Measurements from ENCODE around the gene CDS2. TPM values are rescaled to one million over a fixed set of nuclear protein-coding genes. Genes with fewer than 3 reads are reported as not detected.

CDS2 gene
- total RNA-seq, 1 donor from 2014 or later = 24.5 TPM

- peak; percentile 55 for ATAC-seq
Measured at GRCh38 chr20:5153612-5154542, 27.1 kb downstream of the CDS2 start.

GRCh38 chr20:5154543-5154925 lies 27.7 kb downstream of the CDS2 start:
- no peak for ATAC-seq

- no peak for ATAC-seq
Measured at GRCh38 chr20:5155404-5155803, 28.6 kb downstream of the CDS2 start.

- ATAC-seq = no peak
Measured at GRCh38 chr20:5156675-5157448, 30.1 kb downstream of the CDS2 start.

GRCh38 chr20:5159928-5160327 lies 33.1 kb downstream of the CDS2 start:
- no peak for ATAC-seq

- no peak for ATAC-seq
Measured at GRCh38 chr20:5160882-5161281, 34.1 kb downstream of the CDS2 start.

- no peak for ATAC-seq
Measured at GRCh38 chr20:5161536-5162164, 34.8 kb downstream of the CDS2 start.

GRCh38 chr20:5164645-5165625 lies 38.1 kb downstream of the CDS2 start:
- ATAC-seq = no peak

- ATAC-seq = peak; percentile 72
Measured at GRCh38 chr20:5168651-5169396, 42.0 kb downstream of the CDS2 start.

GRCh38 chr20:5170341-5170740 lies 43.5 kb downstream of the CDS2 start:
- ATAC-seq = no peak

- ATAC-seq = no peak
Measured at GRCh38 chr20:5171064-5171789, 44.4 kb downstream of the CDS2 start.

- ATAC-seq = no peak
Measured at GRCh38 chr20:5171790-5172164, 45.0 kb downstream of the CDS2 start.

GRCh38 chr20:5172167-5172601 lies 45.4 kb downstream of the CDS2 start:
- ATAC-seq = no peak

GRCh38 chr20:5172903-5173463 lies 46.2 kb downstream of the CDS2 start:
- no peak for ATAC-seq

- no peak for ATAC-seq
Measured at GRCh38 chr20:5173751-5174150, 46.9 kb downstream of the CDS2 start.

GRCh38 chr20:5177071-5177470 lies 50.3 kb downstream of the CDS2 start:
- ATAC-seq = no peak

- ATAC-seq = no peak
Measured at GRCh38 chr20:5178046-5178445, 51.2 kb downstream of the CDS2 start.

GRCh38 chr20:5180421-5180820 lies 53.6 kb downstream of the CDS2 start:
- ATAC-seq = no peak

- ATAC-seq = no peak
Measured at GRCh38 chr20:5180933-5181332, 54.1 kb downstream of the CDS2 start.

GRCh38 chr20:5181492-5181891 lies 54.7 kb downstream of the CDS2 start:
- ATAC-seq = no peak
